H1 (cell line): Measurements from ENCODE around the gene PRICKLE2. TPM values are rescaled to one million over a fixed set of nuclear protein-coding genes. Genes with fewer than 3 reads are reported as not detected.

Experiments
- CTCF ChIA-PET: fragments of 300-600 bp; sonication (Branson Sonifier 250); formaldehyde crosslinking; loops from one replicate; lab custom pipeline; 2021; ENCODE audit not compliant: partially characterized antibody; lab: Charles Lee
- POLR2A ChIA-PET: fragments of 300-600 bp; sonication (Branson Sonifier 250); formaldehyde crosslinking; loops from one replicate; lab custom pipeline; 2021; ENCODE audit warnings: inconsistent platforms; ENCODE audit not compliant: partially characterized antibody; lab: Charles Lee
- DNase-seq, 2 experiments: peaks; one replicate each; pipeline versions ENCODE4 v3.0.0 to v3.0.0-alpha.2; 2010 to 2022; ENCODE audit warnings: low spot score in 2 of 2, low read depth in 1 of 2, mixed read lengths in 1 of 2
- FAIRE-seq: peaks from 2 replicates; lab custom pipeline; 2011; peaks lifted over from hg19 to GRCh38; lab: Jason Lieb, UNC
- H2AFZ ChIP-seq: 2 replicates; pipeline ENCODE4 v1.8.1; 2012; ENCODE audit warnings: low read length, inconsistent platforms
- H2AK5ac ChIP-seq: 2 replicates; pipeline ENCODE4 v1.6.1; 2013; ENCODE audit warnings: low read depth, low read length
- H2BK120ac ChIP-seq: replicated peaks from 2 replicates; pipeline ENCODE3; 2013; ENCODE audit warnings: low read depth, low read length, inconsistent platforms
- H2BK12ac ChIP-seq: 2 replicates; pipeline ENCODE4 v1.6.1; 2013; ENCODE audit warnings: low read depth, low read length
- H2BK15ac ChIP-seq: 2 replicates; pipeline ENCODE4 v1.6.1; 2013; ENCODE audit warnings: low read length
- H2BK20ac ChIP-seq: 2 replicates; pipeline ENCODE4 v1.6.1; 2013; ENCODE audit warnings: low read length
- H2BK5ac ChIP-seq: 2 replicates; pipeline ENCODE4 v1.6.1; 2013; ENCODE audit warnings: low read depth, low read length
- H3K14ac ChIP-seq: 2 replicates; pipeline ENCODE4 v1.6.1; 2013; ENCODE audit warnings: inconsistent platforms; ENCODE audit not compliant: insufficient read length
- H3K18ac ChIP-seq: 2 replicates; pipeline ENCODE4 v1.6.1; 2013; ENCODE audit warnings: low read length; ENCODE audit errors: extremely low read depth
- H3K23ac ChIP-seq: 2 replicates; pipeline ENCODE4 v1.6.1; 2013; ENCODE audit warnings: inconsistent platforms; ENCODE audit not compliant: insufficient read length
- H3K23me2 ChIP-seq: 2 replicates; pipeline ENCODE4 v1.6.1; 2013; ENCODE audit warnings: low read depth, low read length
- H3K27ac ChIP-seq: 2 replicates; pipeline ENCODE4 v1.6.1; 2011; ENCODE audit warnings: low read depth, low read length, inconsistent platforms
- H3K27me3 ChIP-seq, 4 experiments: replicated peaks in 1 of 4; 1 replicate in 1 of 4; 2 replicates in 3 of 4; pipeline versions ENCODE4 v1.6.1 to v1.8.1; 2011 to 2013; ENCODE audit warnings: low read length in 3 of 4, mild to moderate bottlenecking in 3 of 4, inconsistent platforms in 2 of 4, mixed read lengths in 2 of 4, moderate library complexity in 1 of 4; ENCODE audit not compliant: control insufficient read depth in 3 of 4, insufficient read depth in 3 of 4; ENCODE audit errors: extremely low read depth in 1 of 4
- H3K36me3 ChIP-seq, 4 experiments: 2 replicates each; pipeline versions ENCODE4 v1.6.1 to v1.8.1; 2011 to 2013; ENCODE audit warnings: mild to moderate bottlenecking in 4 of 4, low read length in 3 of 4, moderate library complexity in 2 of 4, control low read depth in 1 of 4, inconsistent platforms in 1 of 4; ENCODE audit not compliant: insufficient read depth in 4 of 4, control insufficient read depth in 2 of 4
- H3K4ac ChIP-seq: replicated peaks from 2 replicates; pipeline ENCODE3; 2013; ENCODE audit warnings: low read length, low read depth, mixed read lengths, inconsistent platforms; ENCODE audit not compliant: insufficient read length
- H3K4me1 ChIP-seq, 4 experiments: replicated peaks in 1 of 4; 1 replicate in 1 of 4; 2 replicates in 3 of 4; pipeline versions ENCODE4 v1.6.1 to v1.8.1; 2011 to 2013; ENCODE audit warnings: low read length in 3 of 4, inconsistent platforms in 2 of 4, mixed read lengths in 1 of 4; ENCODE audit not compliant: insufficient read depth in 4 of 4, control insufficient read depth in 3 of 4
- H3K4me2 ChIP-seq, 2 experiments: 2 replicates each; pipeline versions ENCODE4 v1.6.1 to v1.8.1; 2011 to 2013; ENCODE audit warnings: low read depth in 2 of 2, low read length in 2 of 2, control low read depth in 1 of 2, inconsistent platforms in 1 of 2, mild to moderate bottlenecking in 1 of 2; ENCODE audit not compliant: insufficient read depth in 1 of 2
- H3K4me3 ChIP-seq, 4 experiments: fragments of 200-600, 300-600 bp in 1 of 4; sonication (generic), shearing (Covaris generic), sonication (Bioruptor Twin) in 1 of 4; 2 replicates each; pipeline versions ENCODE4 v1.5.1 to v1.8.1; 2011 to 2016; ENCODE audit warnings: low read length in 4 of 4, low read depth in 3 of 4, control low read depth in 2 of 4, inconsistent platforms in 2 of 4, mild to moderate bottlenecking in 2 of 4, mixed read lengths in 1 of 4, moderate library complexity in 1 of 4; ENCODE audit not compliant: insufficient read depth in 2 of 4; ENCODE audit errors: extremely low read depth in 1 of 4
- H3K56ac ChIP-seq: replicated peaks from 2 replicates; pipeline ENCODE3; 2013; ENCODE audit warnings: low read depth, mild to moderate bottlenecking, mixed read lengths, low read length, inconsistent platforms; ENCODE audit not compliant: insufficient read length
- H3K79me1 ChIP-seq: 2 replicates; pipeline ENCODE4 v1.6.1; 2013; ENCODE audit warnings: low read depth, low read length, control low read depth
- H3K79me2 ChIP-seq, 2 experiments: 2 replicates each; pipeline versions ENCODE4 v1.6.1 to v1.8.1; 2012 to 2013; ENCODE audit warnings: low read length in 2 of 2, mild to moderate bottlenecking in 2 of 2, inconsistent platforms in 1 of 2; ENCODE audit not compliant: insufficient read depth in 2 of 2, control insufficient read depth in 1 of 2
- H3K9ac ChIP-seq, 4 experiments: replicated peaks in 1 of 4; 1 replicate in 1 of 4; 2 replicates in 3 of 4; pipeline versions ENCODE4 v1.6.1 to v1.8.1; 2011 to 2013; ENCODE audit warnings: low read depth in 3 of 4, low read length in 3 of 4, control low read depth in 2 of 4, mild to moderate bottlenecking in 2 of 4, moderate library complexity in 2 of 4, inconsistent platforms in 1 of 4; ENCODE audit errors: extremely low read depth in 1 of 4
- H3K9me3 ChIP-seq, 2 experiments: 2 replicates each; pipeline versions ENCODE4 v1.6.1 to v1.8.1; 2012 to 2013; ENCODE audit warnings: mild to moderate bottlenecking in 2 of 2, moderate library complexity in 2 of 2, control low read depth in 1 of 2, inconsistent platforms in 1 of 2, low read depth in 1 of 2, low read length in 1 of 2, mixed read lengths in 1 of 2; ENCODE audit not compliant: insufficient read depth in 2 of 2
- H4K20me1 ChIP-seq, 2 experiments: replicated peaks in 1 of 2; 2 replicates each; pipeline versions ENCODE3 to v1.8.1; 2011 to 2013; ENCODE audit warnings: inconsistent platforms in 2 of 2, low read length in 2 of 2, mild to moderate bottlenecking in 1 of 2; ENCODE audit not compliant: insufficient read depth in 2 of 2, control insufficient read depth in 1 of 2
- H4K5ac ChIP-seq: 2 replicates; pipeline ENCODE4 v1.6.1; 2013; ENCODE audit warnings: low read length, low read depth, mixed read lengths, inconsistent platforms; ENCODE audit not compliant: insufficient read length
- H4K8ac ChIP-seq: 2 replicates; pipeline ENCODE4 v1.8.0; 2013; ENCODE audit warnings: mild to moderate bottlenecking, moderate library complexity, low read length, inconsistent platforms; ENCODE audit not compliant: insufficient read depth; ENCODE audit errors: extremely low read depth
- H4K91ac ChIP-seq: replicated peaks from 2 replicates; pipeline ENCODE3; 2013; ENCODE audit warnings: low read length, mixed read lengths, inconsistent platforms; ENCODE audit not compliant: insufficient read length
- EP300 ChIP-seq, 2 experiments: IDR thresholded peaks; 1 replicate in 1 of 2; 2 replicates in 1 of 2; pipeline ENCODE4 v1.6.1; 2011 to 2012; ENCODE audit warnings: low read depth in 2 of 2, low read length in 2 of 2, mild to moderate bottlenecking in 2 of 2, borderline replicate concordance in 1 of 2, inconsistent platforms in 1 of 2, moderate library complexity in 1 of 2
- EZH2 ChIP-seq: fragments of 200-600 bp; sonication (generic); IDR thresholded peaks from 2 replicates; pipeline ENCODE4 v1.7.1; 2012; ENCODE audit warnings: low read depth, mild to moderate bottlenecking, moderate library complexity, low read length, inconsistent platforms; ENCODE audit not compliant: severe bottlenecking
- RFX5 ChIP-seq: IDR thresholded peaks from 2 replicates; pipeline ENCODE4 v1.6.1; 2011; ENCODE audit warnings: low read depth, low read length, improper control_type of control experiment, borderline replicate concordance
- WGBS, 2 experiments: shearing (Covaris generic) in 1 of 2; methylation state at CpG; one replicate each; pipeline versions ENCODE4 v1.1.6 to v1.1.7; 2013 to 2015; ENCODE audit warnings: low lambda C conversion rate in 2 of 2, mixed read lengths in 2 of 2, inconsistent platforms in 1 of 2, low coverage in 1 of 2, missing lambda C conversion rate in 1 of 2; ENCODE audit not compliant: insufficient replicate concordance in 2 of 2, insufficient coverage in 1 of 2, insufficient read length in 1 of 2; ENCODE audit errors: extremely low coverage in 1 of 2, missing lambda C conversion rate in 1 of 2; 5-methylcytosine and 5-hydroxymethylcytosine counted together
- polyA plus RNA-seq, 7 experiments: library from polyadenylated mRNA; depleted of rRNA in 3 of 7; stranded (reverse) in 5 of 7; unstranded in 2 of 7; fragments of >200 nt in 5 of 7; fragments of 200-250 nt in 2 of 7; gene quantifications; 1 replicate in 5 of 7; 2 replicates in 1 of 7; 4 replicates in 1 of 7; pipeline versions ENCODE4 v1.2.1 to v1.2.3, GENCODE V29; 2011 to 2013; ENCODE audit warnings: missing spikeins in 2 of 7, mixed read lengths in 2 of 7
- total RNA-seq: library from RNA; stranded (reverse); fragmentation: NEBNext Ultra II Directional; extraction: Animal tissue kit (Norgen Biotek cat#: 25700); gene quantifications from 2 replicates; pipeline ENCODE4 v1.2.1, GENCODE V29; 2021

PRICKLE2 gene
- total and polyA plus RNA-seq, 2 of the 8 experiments (the other 6 are each of a cell fraction or from before 2014, with no cell fraction given), result 2.9 to 8.0 TPM

GRCh38 chr3:64081235-64081630 lies 144.0 kb downstream of the PRICKLE2 start:
- H3K27ac ChIP-seq, result no peak overlapping the region
- H3K27me3 ChIP-seq, result no peaks in the 10 kb centered on the region
- no peak overlapping the region for H2BK20ac ChIP-seq
- no peak overlapping the region for H3K18ac ChIP-seq
- no peak overlapping the region for H2AK5ac ChIP-seq
- CTCF ChIA-PET, result interaction anchor here (1.2 to 1.3 kb wide), 2 partner anchors 10 to 23 kb away, joined by 3 read pairs; no protein-coding TSS in a partner anchor
- no peak overlapping the region for H4K91ac ChIP-seq
- no peak overlapping the region for H4K8ac ChIP-seq
- no peak overlapping the region for H2BK120ac ChIP-seq
- H3K4me1 ChIP-seq, result peaks cover 0 to 8% (median 6%) of the 10 kb centered on the region in 4 experiments; a peak in 3 of 7 replicates
- no peaks in the 10 kb centered on the region; a peak in 1 of 8 replicates for H3K36me3 ChIP-seq
- H4K20me1 ChIP-seq, result no peaks in the 10 kb centered on the region
- H2AFZ ChIP-seq, result no peak overlapping the region
- no peaks in the 10 kb centered on the region for H3K23me2 ChIP-seq
- no peak for FAIRE-seq
- H2BK15ac ChIP-seq, result no peak overlapping the region
- no peaks in the 10 kb centered on the region for H3K79me2 ChIP-seq
- no peak for DNase-seq
- no peaks in the 10 kb centered on the region for H3K9me3 ChIP-seq
- H3K56ac ChIP-seq, result no peak overlapping the region
- H3K23ac ChIP-seq, result no peak overlapping the region
- POLR2A ChIA-PET, result interaction anchor here (0.6 kb wide), 1 partner anchor 315 kb away, joined by 3 read pairs; no protein-coding TSS in a partner anchor
- H2BK5ac ChIP-seq, result no peak overlapping the region
- no peak overlapping the region for H3K4me3 ChIP-seq
- no peak overlapping the region for H4K5ac ChIP-seq
- 87% methylated on average over 1 of the region's 1 CpG; no CpG with 5 or more reads in 1 of the 2 experiments for WGBS, 2 experiments
- no peak overlapping the region for H3K4ac ChIP-seq
- no peak overlapping the region for H3K9ac ChIP-seq
- no peak overlapping the region for H2BK12ac ChIP-seq
- H3K79me1 ChIP-seq, result no peaks in the 10 kb centered on the region
- H3K14ac ChIP-seq, result no peak overlapping the region
- no peak for TF ChIP-seq EP300 (IDR thresholded peaks at IDR 0.05; ENCODE audit: borderline replicate concordance in 1 of 2, low read depth in 2 of 2, low read length in 2 of 2)
- TF ChIP-seq EZH2, result peak; percentile 1
- no peak for TF ChIP-seq RFX5
- no peak overlapping the region for H3K4me2 ChIP-seq
